Measurements from ENCODE around the gene TMEM207.

TMEM207 gene

DNA sequence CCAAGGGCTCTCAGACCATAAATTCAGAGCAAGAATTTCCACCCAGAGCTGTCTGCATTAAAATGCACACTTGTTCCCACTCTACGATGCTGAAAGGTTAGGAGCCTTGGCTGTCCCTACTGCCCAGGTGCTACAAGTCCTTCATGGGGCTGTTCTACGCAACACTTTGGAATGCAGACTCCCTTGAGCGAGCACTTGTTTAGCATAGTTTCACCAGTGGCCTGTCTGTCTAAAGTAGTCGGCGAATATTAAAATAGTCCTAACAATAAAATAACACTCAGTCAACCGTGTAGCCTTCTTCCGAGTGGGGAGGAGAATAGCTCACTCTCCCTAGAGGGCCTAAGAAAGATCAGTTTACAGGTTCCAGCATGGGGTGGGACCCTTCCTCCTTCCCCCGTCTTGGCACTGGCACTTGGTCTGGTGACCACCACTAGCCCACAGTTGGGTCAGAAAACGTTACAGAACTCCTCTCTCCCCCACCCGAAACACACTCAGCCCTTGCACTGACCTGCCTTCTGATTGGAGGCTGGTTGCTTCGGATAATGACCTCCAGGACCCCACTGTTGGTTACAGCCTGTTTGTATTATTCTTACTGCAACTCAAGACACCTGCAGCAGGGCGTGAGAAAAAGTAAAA, 62.0 kb downstream of the TMEM207 start, which contains the start of gene CLDN16:
Gene CLDN16 (plus strand): TSS at position 586 of the 636 bp plus-strand sequence. CDS start 167 bp downstream, outside the sequence.
- Histone ChIP-seq H3K9me3 (ENCODE audit: control insufficient read depth, insufficient read depth, low read length) (no peaks in the 10 kb centered on the region), H3K4me2 (ENCODE audit: low read length) (no peak within 1 kb of the TSS), H3K4me3 (ENCODE audit: low read length) (no peak within 1 kb of the TSS), H3K79me2 (ENCODE audit: control insufficient read depth, low read length) (no peaks in the 10 kb centered on the region), H3K27me3 (ENCODE audit: control insufficient read depth, low read length) (no peaks in the 10 kb centered on the region), H3F3A (ENCODE audit: control insufficient read depth, insufficient read depth) (no peaks in the 10 kb centered on the region), H3K4me1 (ENCODE audit: control insufficient read depth, low read length) (no peaks in the 10 kb centered on the region), H3K27ac (ENCODE audit: low read depth, low read length) (no peak within 1 kb of the TSS), H4K20me1 (ENCODE audit: control insufficient read depth, insufficient read depth, low read depth, low read length) (no peaks in the 10 kb centered on the region), H3K36me3 (ENCODE audit: control insufficient read depth, low read length) (no peaks in the 10 kb centered on the region), H3K9me2 (replicated peaks; ENCODE audit: control insufficient read depth, low read length) (no peaks in the 10 kb centered on the region)
- TF ChIP-seq EZH2phosphoT487 (IDR thresholded peaks at IDR 0.05; ENCODE audit: borderline replicate concordance, low read length) = no peak
- TF ChIP-seq, protein P1, sequence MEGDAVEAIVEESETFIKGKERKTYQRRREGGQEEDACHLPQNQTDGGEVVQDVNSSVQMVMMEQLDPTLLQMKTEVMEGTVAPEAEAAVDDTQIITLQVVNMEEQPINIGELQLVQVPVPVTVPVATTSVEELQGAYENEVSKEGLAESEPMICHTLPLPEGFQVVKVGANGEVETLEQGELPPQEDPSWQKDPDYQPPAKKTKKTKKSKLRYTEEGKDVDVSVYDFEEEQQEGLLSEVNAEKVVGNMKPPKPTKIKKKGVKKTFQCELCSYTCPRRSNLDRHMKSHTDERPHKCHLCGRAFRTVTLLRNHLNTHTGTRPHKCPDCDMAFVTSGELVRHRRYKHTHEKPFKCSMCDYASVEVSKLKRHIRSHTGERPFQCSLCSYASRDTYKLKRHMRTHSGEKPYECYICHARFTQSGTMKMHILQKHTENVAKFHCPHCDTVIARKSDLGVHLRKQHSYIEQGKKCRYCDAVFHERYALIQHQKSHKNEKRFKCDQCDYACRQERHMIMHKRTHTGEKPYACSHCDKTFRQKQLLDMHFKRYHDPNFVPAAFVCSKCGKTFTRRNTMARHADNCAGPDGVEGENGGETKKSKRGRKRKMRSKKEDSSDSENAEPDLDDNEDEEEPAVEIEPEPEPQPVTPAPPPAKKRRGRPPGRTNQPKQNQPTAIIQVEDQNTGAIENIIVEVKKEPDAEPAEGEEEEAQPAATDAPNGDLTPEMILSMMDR (IDR thresholded peaks at IDR 0.05; ENCODE audit: low read depth, low read length, poor library complexity, severe bottlenecking) = no peak

DNA sequence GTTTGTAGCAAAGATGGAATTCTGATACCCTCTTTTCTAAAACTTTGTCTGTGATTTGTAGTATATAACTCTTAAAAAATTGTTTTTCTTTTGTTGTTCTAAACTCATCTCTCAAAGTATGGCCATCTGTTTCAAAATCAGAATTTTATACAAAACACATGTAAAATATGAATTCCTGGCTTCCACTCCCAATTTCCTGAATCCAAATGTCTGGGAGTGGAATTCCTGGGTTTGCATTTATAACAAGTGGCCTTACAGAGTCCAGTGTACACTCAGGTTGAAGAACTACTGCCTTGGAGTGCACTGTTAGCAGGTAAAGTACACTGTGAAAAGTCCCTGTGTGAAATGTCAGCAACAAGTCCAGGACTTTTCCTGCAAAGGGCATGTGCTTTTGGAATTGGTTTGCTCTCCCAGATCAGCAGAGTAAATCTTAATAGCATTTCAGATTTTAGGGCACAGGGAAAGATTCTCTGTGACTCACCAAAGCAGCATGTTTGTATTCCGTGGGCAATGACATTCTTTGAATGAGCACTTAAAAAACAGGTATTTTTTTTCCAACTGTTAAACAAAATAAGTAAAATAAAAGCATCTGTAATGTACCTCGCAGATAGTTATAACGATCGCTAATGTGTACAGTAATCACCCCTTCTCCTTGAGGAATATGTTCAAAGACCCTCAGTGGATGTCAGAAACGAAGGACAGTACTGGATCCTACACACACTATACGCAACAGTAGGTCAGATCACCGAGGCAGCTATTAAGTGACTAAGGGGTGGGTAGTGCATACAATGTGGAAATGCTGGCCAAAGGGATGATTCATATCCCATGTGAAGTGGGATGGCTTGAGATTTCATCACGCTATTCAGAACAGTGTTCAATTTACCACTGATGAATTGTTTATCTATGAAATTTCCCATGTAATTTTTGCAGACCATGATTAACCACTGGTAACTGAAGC, 63.7 kb downstream of the TMEM207 start:
- Histone ChIP-seq H3K27me3 (ENCODE audit: control insufficient read depth, low read length) (no peaks in the 10 kb centered on the region), H3K4me1 (ENCODE audit: control insufficient read depth, low read length) (no peaks in the 10 kb centered on the region), H3K4me3 (ENCODE audit: low read length) (no peak overlapping the region), H3K79me2 (ENCODE audit: control insufficient read depth, low read length) (no peaks in the 10 kb centered on the region), H4K20me1 (ENCODE audit: control insufficient read depth, insufficient read depth, low read depth, low read length) (no peaks in the 10 kb centered on the region), H3K27ac (ENCODE audit: low read depth, low read length) (no peak overlapping the region), H3F3A (ENCODE audit: control insufficient read depth, insufficient read depth) (no peaks in the 10 kb centered on the region), H3K9me2 (replicated peaks; ENCODE audit: control insufficient read depth, low read length) (no peaks in the 10 kb centered on the region), H3K9me3 (ENCODE audit: control insufficient read depth, insufficient read depth, low read length) (no peaks in the 10 kb centered on the region), H3K4me2 (ENCODE audit: low read length) (no peak overlapping the region), H3K36me3 (ENCODE audit: control insufficient read depth, low read length) (no peaks in the 10 kb centered on the region)
- TF ChIP-seq, protein P1 (IDR thresholded peaks at IDR 0.05; ENCODE audit: low read depth, low read length, poor library complexity, severe bottlenecking) = no peak
- no peak for TF ChIP-seq EZH2phosphoT487 (IDR thresholded peaks at IDR 0.05; ENCODE audit: borderline replicate concordance, low read length)

- H3K27ac ChIP-seq (ENCODE audit: low read depth, low read length) = no peak overlapping the region
Measured at GRCh38 chr3:190384309-190384756, 65.4 kb downstream of the TMEM207 start.

More at GRCh38 chr3:190384309-190384756, 65.4 kb downstream of the TMEM207 start:
- H3K36me3 ChIP-seq (ENCODE audit: control insufficient read depth, low read length) = no peaks in the 10 kb centered on the region
- H3K4me3 ChIP-seq (ENCODE audit: low read length) = no peak overlapping the region
- no peaks in the 10 kb centered on the region for H3K27me3 ChIP-seq (ENCODE audit: control insufficient read depth, low read length)
- TF ChIP-seq, protein P1 (IDR thresholded peaks at IDR 0.05; ENCODE audit: low read depth, low read length, poor library complexity, severe bottlenecking) = peak; percentile 45
- no peak for TF ChIP-seq EZH2phosphoT487 (IDR thresholded peaks at IDR 0.05; ENCODE audit: borderline replicate concordance, low read length)
- no peaks in the 10 kb centered on the region for H3K4me1 ChIP-seq (ENCODE audit: control insufficient read depth, low read length)
- H3K79me2 ChIP-seq (ENCODE audit: control insufficient read depth, low read length) = no peaks in the 10 kb centered on the region
- H3K4me2 ChIP-seq (ENCODE audit: low read length) = no peak overlapping the region
- no peaks in the 10 kb centered on the region for H4K20me1 ChIP-seq (ENCODE audit: control insufficient read depth, insufficient read depth, low read depth, low read length)
- H3K9me2 ChIP-seq (replicated peaks; ENCODE audit: control insufficient read depth, low read length) = no peaks in the 10 kb centered on the region
- no peaks in the 10 kb centered on the region for H3K9me3 ChIP-seq (ENCODE audit: control insufficient read depth, insufficient read depth, low read length)
- no peaks in the 10 kb centered on the region for H3F3A ChIP-seq (ENCODE audit: control insufficient read depth, insufficient read depth)

Data from DOHH2 (cell line).